OCI-M2 (cell line): ENCODE data around the gene COX6A2.
A peak's percentile ranks its signal among the peaks of the same experiment; 100 is the strongest.

ENCODE experiments used
- DNase-seq: peaks from one replicate; lab custom pipeline; 2025; ENCODE audit not compliant: unreplicated experiment; lab: John Stamatoyannopoulos, UW

The COX6A2 gene

GRCh38 chr16:31411024-31411844 lies 16.9 kb downstream of the COX6A2 start:
- DNase-seq = no peak

- DNase-seq = no peak
Observed at GRCh38 chr16:31410082-31410481, 18.1 kb downstream of the COX6A2 start.

GRCh38 chr16:31409433-31409832 lies 18.7 kb downstream of the COX6A2 start:
- DNase-seq = no peak

- DNase-seq = no peak
Observed at GRCh38 chr16:31407406-31407805, 20.8 kb downstream of the COX6A2 start.

GRCh38 chr16:31404353-31405064 lies 23.7 kb downstream of the COX6A2 start:
- no peak for DNase-seq

GRCh38 chr16:31403590-31404352 lies 24.4 kb downstream of the COX6A2 start:
- DNase-seq = no peak

- DNase-seq = no peak
Observed at GRCh38 chr16:31402687-31403086, 25.5 kb downstream of the COX6A2 start.

- DNase-seq = no peak
Observed at GRCh38 chr16:31401436-31401835, 26.7 kb downstream of the COX6A2 start.

- no peak for DNase-seq
Observed at GRCh38 chr16:31400191-31400590, 28.0 kb downstream of the COX6A2 start.

GRCh38 chr16:31397701-31398100 lies 30.5 kb downstream of the COX6A2 start:
- no peak for DNase-seq

GRCh38 chr16:31397096-31397660 lies 31.0 kb downstream of the COX6A2 start:
- DNase-seq = no peak

GRCh38 chr16:31395647-31396046 lies 32.5 kb downstream of the COX6A2 start:
- DNase-seq = no peak

- DNase-seq = no peak
Observed at GRCh38 chr16:31393056-31393455, 35.1 kb downstream of the COX6A2 start, which contains the start of gene ITGAD. Gene ITGAD, plus strand, starts transcription at chr16:31393335. Its CDS starts 26 bp downstream, at chr16:31393361.

- DNase-seq = no peak
Observed at GRCh38 chr16:31390504-31391041, 37.6 kb downstream of the COX6A2 start.

- no peak for DNase-seq
Observed at GRCh38 chr16:31388535-31388934, 39.6 kb downstream of the COX6A2 start.

GRCh38 chr16:31386157-31386984 lies 41.8 kb downstream of the COX6A2 start:
- DNase-seq = no peak

GRCh38 chr16:31385680-31386079 lies 42.5 kb downstream of the COX6A2 start:
- no peak for DNase-seq

- peak; percentile 6 for DNase-seq
Observed at GRCh38 chr16:31382485-31383161, 45.5 kb downstream of the COX6A2 start.

- DNase-seq = no peak
Observed at GRCh38 chr16:31380201-31380600, 48.0 kb downstream of the COX6A2 start.
